ENCODE data around the gene ANAPC5.
"Not testable (repeated sequence)": the region's sequence is repeated elsewhere in the genome, so short reads cannot be mapped to it uniquely, and the experiment has no call there.

DNA sequence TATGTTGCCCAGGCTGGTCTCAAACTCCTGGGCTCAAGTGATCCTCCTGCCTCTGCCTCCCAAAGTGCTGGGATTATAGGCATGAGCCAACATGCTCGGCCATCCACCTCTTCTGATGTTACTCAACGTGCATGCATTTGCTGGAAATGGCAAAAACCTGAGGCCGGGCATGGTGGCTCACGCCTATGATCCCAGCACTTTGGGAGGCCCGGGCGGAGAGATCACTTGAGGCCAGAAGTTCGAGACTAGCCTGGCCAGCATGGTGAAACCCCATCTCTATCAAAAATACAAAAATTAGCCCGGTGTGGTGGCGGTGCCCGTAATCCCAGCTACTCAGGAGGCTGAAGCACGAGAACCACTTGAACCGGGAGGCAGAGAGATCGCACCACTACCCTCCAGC lies 53.8 kb downstream of the ANAPC5 start:
- TF ChIP-seq, protein P1, sequence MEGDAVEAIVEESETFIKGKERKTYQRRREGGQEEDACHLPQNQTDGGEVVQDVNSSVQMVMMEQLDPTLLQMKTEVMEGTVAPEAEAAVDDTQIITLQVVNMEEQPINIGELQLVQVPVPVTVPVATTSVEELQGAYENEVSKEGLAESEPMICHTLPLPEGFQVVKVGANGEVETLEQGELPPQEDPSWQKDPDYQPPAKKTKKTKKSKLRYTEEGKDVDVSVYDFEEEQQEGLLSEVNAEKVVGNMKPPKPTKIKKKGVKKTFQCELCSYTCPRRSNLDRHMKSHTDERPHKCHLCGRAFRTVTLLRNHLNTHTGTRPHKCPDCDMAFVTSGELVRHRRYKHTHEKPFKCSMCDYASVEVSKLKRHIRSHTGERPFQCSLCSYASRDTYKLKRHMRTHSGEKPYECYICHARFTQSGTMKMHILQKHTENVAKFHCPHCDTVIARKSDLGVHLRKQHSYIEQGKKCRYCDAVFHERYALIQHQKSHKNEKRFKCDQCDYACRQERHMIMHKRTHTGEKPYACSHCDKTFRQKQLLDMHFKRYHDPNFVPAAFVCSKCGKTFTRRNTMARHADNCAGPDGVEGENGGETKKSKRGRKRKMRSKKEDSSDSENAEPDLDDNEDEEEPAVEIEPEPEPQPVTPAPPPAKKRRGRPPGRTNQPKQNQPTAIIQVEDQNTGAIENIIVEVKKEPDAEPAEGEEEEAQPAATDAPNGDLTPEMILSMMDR (IDR thresholded peaks at IDR 0.05), result not testable (repeated sequence)
- TF ChIP-seq ZFX (IDR thresholded peaks at IDR 0.05; ENCODE audit: borderline replicate concordance), result not testable (repeated sequence)
